MM.1S (cell line): ENCODE measurements around the gene BCAS4.

Experiments
- EZH2 ChIP-seq: fragments of 300-600 bp; sonication (generic); optimal IDR thresholded peaks from 2 replicates; pipeline ENCODE3; 2017; ENCODE audit warnings: low read depth, mild to moderate bottlenecking, antibody characterized with exemption, low read length, mixed read lengths
- TF ChIP-seq, protein P1 (sequence below): fragments of 300-600 bp; sonication (generic); IDR thresholded peaks from 2 replicates; pipeline ENCODE4 v1.5.1; 2016; ENCODE audit warnings: antibody characterized with exemption, low read length, mixed read lengths

DNA sequence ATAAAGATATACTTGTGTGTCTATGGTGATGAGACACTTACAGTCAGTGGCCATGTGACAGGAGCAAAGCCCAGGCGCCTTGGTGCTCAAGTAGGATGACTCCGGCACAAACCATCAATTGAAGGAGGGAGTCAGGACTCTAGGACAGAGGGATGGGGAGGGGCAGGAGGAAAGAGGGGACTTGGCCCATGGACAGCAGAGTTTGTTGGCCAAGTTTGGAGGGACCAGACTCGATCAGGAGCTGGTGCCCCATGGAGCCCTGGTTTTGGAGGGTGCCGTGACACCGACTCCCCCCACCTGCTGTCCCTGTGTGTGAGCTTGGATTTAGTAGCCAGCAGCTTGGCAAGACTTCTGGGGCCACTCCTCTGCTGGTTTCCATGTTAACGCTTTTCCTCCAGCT is 70.3 kb downstream of the BCAS4 start:
- TF ChIP-seq, protein P1, sequence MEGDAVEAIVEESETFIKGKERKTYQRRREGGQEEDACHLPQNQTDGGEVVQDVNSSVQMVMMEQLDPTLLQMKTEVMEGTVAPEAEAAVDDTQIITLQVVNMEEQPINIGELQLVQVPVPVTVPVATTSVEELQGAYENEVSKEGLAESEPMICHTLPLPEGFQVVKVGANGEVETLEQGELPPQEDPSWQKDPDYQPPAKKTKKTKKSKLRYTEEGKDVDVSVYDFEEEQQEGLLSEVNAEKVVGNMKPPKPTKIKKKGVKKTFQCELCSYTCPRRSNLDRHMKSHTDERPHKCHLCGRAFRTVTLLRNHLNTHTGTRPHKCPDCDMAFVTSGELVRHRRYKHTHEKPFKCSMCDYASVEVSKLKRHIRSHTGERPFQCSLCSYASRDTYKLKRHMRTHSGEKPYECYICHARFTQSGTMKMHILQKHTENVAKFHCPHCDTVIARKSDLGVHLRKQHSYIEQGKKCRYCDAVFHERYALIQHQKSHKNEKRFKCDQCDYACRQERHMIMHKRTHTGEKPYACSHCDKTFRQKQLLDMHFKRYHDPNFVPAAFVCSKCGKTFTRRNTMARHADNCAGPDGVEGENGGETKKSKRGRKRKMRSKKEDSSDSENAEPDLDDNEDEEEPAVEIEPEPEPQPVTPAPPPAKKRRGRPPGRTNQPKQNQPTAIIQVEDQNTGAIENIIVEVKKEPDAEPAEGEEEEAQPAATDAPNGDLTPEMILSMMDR, result no peak
- TF ChIP-seq EZH2, result no peak
